ENCODE measurements around the gene DTD1. TPM values are rescaled to one million over a fixed set of nuclear protein-coding genes. Genes with fewer than 3 reads are reported as not detected.

The DTD1 gene
- total RNA-seq, 1 experiment from 2014 or later: 62.8 TPM

GRCh38 chr20:18638768-18639167, 50.9 kb downstream of the DTD1 start:
- no peak for DNase-seq
- intact Hi-C loops (cut with micrococcal nuclease; ENCODE audit: unreplicated experiment): no loop called here
- TF ChIP-seq EZH2 (IDR thresholded peaks at IDR 0.05; ENCODE audit: low read depth) (no peak), CTCF (conservative IDR thresholded peaks at IDR 0.05) (no peak)
- Histone ChIP-seq H3K4me3 (no peak overlapping the region), H2AFZ (no peak overlapping the region), H3K4me1 (replicated peaks; ENCODE audit: insufficient read depth) (no peaks in the 10 kb centered on the region), H3F3A (ENCODE audit: insufficient read depth, low read depth) (no peaks in the 10 kb centered on the region; the same call in 1 of the 2 replicates), H3K4me2 (no peak overlapping the region), H3K36me3 (ENCODE audit: low read depth) (no peaks in the 10 kb centered on the region), H4K20me1 (ENCODE audit: insufficient read depth) (no peaks in the 10 kb centered on the region), H3K79me2 (ENCODE audit: low read depth) (no peaks in the 10 kb centered on the region), H3K9me3 (ENCODE audit: insufficient read depth, low read depth) (no peaks in the 10 kb centered on the region), H3K9me2 (ENCODE audit: insufficient read depth) (no peaks in the 10 kb centered on the region), H3K27ac (no peak overlapping the region), H3K27me3 (ENCODE audit: insufficient read depth, low read depth) (no peaks in the 10 kb centered on the region)
- BruUV-seq (replicated peaks): no TSS peak
- CTCF ChIA-PET: no interaction called here
- POLR2A ChIA-PET (ENCODE audit: unreplicated experiment): no interaction called here

DNA sequence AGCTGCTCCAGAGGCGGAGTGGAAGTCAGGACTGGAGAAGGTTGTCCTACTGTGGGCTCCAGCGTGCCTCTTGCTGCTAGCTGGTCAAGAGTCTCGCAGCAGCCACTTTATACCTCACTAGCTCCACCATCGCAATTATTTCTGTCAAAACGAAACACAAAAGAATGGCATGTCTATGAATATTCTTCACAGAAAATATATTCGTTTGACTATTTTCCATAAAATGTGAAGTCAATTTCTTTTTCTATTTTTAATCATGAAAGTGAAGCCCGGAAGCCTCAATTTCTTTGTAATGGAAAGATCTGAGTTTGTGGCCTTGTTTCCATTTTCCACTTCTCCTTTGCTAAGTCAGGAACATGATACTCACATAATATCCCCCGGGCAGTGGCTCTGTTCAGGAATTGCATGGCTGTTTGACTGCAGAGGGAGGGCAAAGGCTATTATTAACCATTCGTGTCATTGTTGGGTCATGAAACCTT, 51.7 kb downstream of the DTD1 start:
- H3K27ac ChIP-seq: no peak overlapping the region
- H3K4me2 ChIP-seq: no peak overlapping the region
- no peak for TF ChIP-seq EZH2 (IDR thresholded peaks at IDR 0.05; ENCODE audit: low read depth)
- TF ChIP-seq CTCF (conservative IDR thresholded peaks at IDR 0.05): no peak
- H3K4me1 ChIP-seq (replicated peaks; ENCODE audit: insufficient read depth): no peaks in the 10 kb centered on the region
- no peaks in the 10 kb centered on the region for H3K79me2 ChIP-seq (ENCODE audit: low read depth)
- CTCF ChIA-PET: no interaction called here
- no peaks in the 10 kb centered on the region; the same call in 1 of the 2 replicates for H3F3A ChIP-seq (ENCODE audit: insufficient read depth, low read depth)
- no peaks in the 10 kb centered on the region for H3K36me3 ChIP-seq (ENCODE audit: low read depth)
- no peak overlapping the region for H3K4me3 ChIP-seq
- intact Hi-C loops (cut with micrococcal nuclease; ENCODE audit: unreplicated experiment): no loop called here
- BruUV-seq (replicated peaks): no TSS peak
- no peaks in the 10 kb centered on the region for H4K20me1 ChIP-seq (ENCODE audit: insufficient read depth)
- H3K9me2 ChIP-seq (ENCODE audit: insufficient read depth): no peaks in the 10 kb centered on the region
- no peak overlapping the region for H2AFZ ChIP-seq
- POLR2A ChIA-PET (ENCODE audit: unreplicated experiment): no interaction called here
- no peaks in the 10 kb centered on the region for H3K27me3 ChIP-seq (ENCODE audit: insufficient read depth, low read depth)
- H3K9me3 ChIP-seq (ENCODE audit: insufficient read depth, low read depth): no peaks in the 10 kb centered on the region
- no peak for DNase-seq

GRCh38 chr20:18645196-18645745, 57.4 kb downstream of the DTD1 start:
- ChIA-PET POLR2A (ENCODE audit: unreplicated experiment) (no interaction called here), CTCF (no interaction called here)

More at GRCh38 chr20:18645196-18645745, 57.4 kb downstream of the DTD1 start:
- Histone ChIP-seq H3K36me3 (ENCODE audit: low read depth) (no peaks in the 10 kb centered on the region), H3K4me3 (no peak overlapping the region), H3K27me3 (ENCODE audit: insufficient read depth, low read depth) (no peaks in the 10 kb centered on the region), H2AFZ (no peak overlapping the region), H3K9me3 (ENCODE audit: insufficient read depth, low read depth) (no peaks in the 10 kb centered on the region), H3K79me2 (ENCODE audit: low read depth) (no peaks in the 10 kb centered on the region), H3K9me2 (ENCODE audit: insufficient read depth) (no peaks in the 10 kb centered on the region), H4K20me1 (ENCODE audit: insufficient read depth) (no peaks in the 10 kb centered on the region), H3K4me1 (replicated peaks; ENCODE audit: insufficient read depth) (no peaks in the 10 kb centered on the region), H3K4me2 (no peak overlapping the region), H3K27ac (no peak overlapping the region), H3F3A (ENCODE audit: insufficient read depth, low read depth) (no peaks in the 10 kb centered on the region; the same call in 1 of the 2 replicates)
- intact Hi-C loops (cut with micrococcal nuclease; ENCODE audit: unreplicated experiment): no loop called here
- DNase-seq: no peak
- no peak for TF ChIP-seq CTCF (conservative IDR thresholded peaks at IDR 0.05)
- no peak for TF ChIP-seq EZH2 (IDR thresholded peaks at IDR 0.05; ENCODE audit: low read depth)
- BruUV-seq (replicated peaks): no TSS peak

All from PC-9 (cell line).